ENCODE measurements around the gene HAPSTR1. TPM values are rescaled to one million over a fixed set of nuclear protein-coding genes. Genes with fewer than 3 reads are reported as not detected.

The HAPSTR1 gene
- total RNA-seq, 1 experiment from 2014 or later, result 85.2 TPM

- Histone ChIP-seq H3K4me1 (ENCODE audit: insufficient read depth, low read length) (peaks cover 4% of the 10 kb centered on the region; the same call in 1 of the 2 replicates), H3K56ac (ENCODE audit: insufficient read length, low read depth, low read length) (no peak overlapping the region), H3K14ac (ENCODE audit: insufficient read depth, low read length) (no peak overlapping the region), H4K20me1 (ENCODE audit: control insufficient read depth, insufficient read depth, insufficient read length) (no peaks in the 10 kb centered on the region), H4K5ac (ENCODE audit: insufficient read length, low read depth, low read length) (no peak overlapping the region), H3K4me2 (ENCODE audit: insufficient read depth, insufficient read length, low read length) (no peak overlapping the region), H4K91ac (ENCODE audit: insufficient read length, low read depth, low read length) (no peak overlapping the region), H3T11ph (ENCODE audit: low read length) (no peak overlapping the region), H2AK5ac (ENCODE audit: insufficient read length, low read length) (no peak overlapping the region), H4K8ac (replicated peaks; ENCODE audit: insufficient read length, low read depth, low read length) (no peak overlapping the region), H2BK5ac (ENCODE audit: insufficient read length, low read length) (no peak overlapping the region), H2BK120ac (ENCODE audit: low read depth, low read length, poor library complexity, severe bottlenecking) (no peak overlapping the region), H3K27ac (ENCODE audit: insufficient read length, low read depth, low read length) (no peak overlapping the region), H2AFZ (ENCODE audit: low read length) (no peak overlapping the region), H3K79me2 (ENCODE audit: insufficient read depth, low read length) (no peaks in the 10 kb centered on the region), H3K23ac (ENCODE audit: insufficient read length, low read depth, low read length) (no peak overlapping the region), H3K9me3 (ENCODE audit: control insufficient read depth, low read depth, low read length) (no peaks in the 10 kb centered on the region), H2BK20ac (ENCODE audit: low read depth, low read length, poor library complexity, severe bottlenecking) (no peak overlapping the region), H3K27me3 (ENCODE audit: insufficient read depth, low read length) (no peaks in the 10 kb centered on the region), H2BK15ac (ENCODE audit: low read depth, low read length) (no peak overlapping the region), H3K79me1 (ENCODE audit: insufficient read depth, low read depth, low read length, poor library complexity, severe bottlenecking) (no peaks in the 10 kb centered on the region), H3K23me2 (ENCODE audit: insufficient read length, low read depth, low read length, poor library complexity, severe bottlenecking) (no peaks in the 10 kb centered on the region), H3K4ac (ENCODE audit: low read depth, low read length) (no peak overlapping the region), H2BK12ac (ENCODE audit: insufficient read length, low read depth, low read length) (no peak overlapping the region), H3K9ac (ENCODE audit: extremely low read depth, insufficient read length, low read length) (no peak overlapping the region), H3K18ac (ENCODE audit: insufficient read length, low read depth, low read length) (no peak overlapping the region)
- H3K4me1 Mint-ChIP-seq, result peaks cover 23 to 26% of the 10 kb centered on the region in 2 experiments
- H3K36me3 Mint-ChIP-seq (ENCODE audit: insufficient read depth in 1 of 3, low read depth in 3 of 3), result peaks cover 15 to 28% (median 22%) of the 10 kb centered on the region in 3 experiments; a peak in 6 of 7 replicates
- H3K27ac Mint-ChIP-seq, result peak overlapping the region in 2 of 3 experiments; percentile 88 to 90; a peak in 3 of 7 replicates
- no peak overlapping the region; a peak in 1 of 5 replicates for H3K4me3 Mint-ChIP-seq
- no peak for DNase-seq
- no peaks in the 10 kb centered on the region for H3K27me3 Mint-ChIP-seq (ENCODE audit: low read depth)
- no CpG with 5 or more reads among the region's 7 CpGs for WGBS (ENCODE audit: extremely low coverage, insufficient read length, low lambda C conversion rate)
- TF ChIP-seq CTCF (conservative IDR thresholded peaks at IDR 0.05), result no peak
- no peaks in the 10 kb centered on the region for H3K9me3 Mint-ChIP-seq
Measured at GRCh38 chr16:9124444-9124843, 33.0 kb downstream of the HAPSTR1 start.

Data from H9 (cell line).